Common myeloid progenitor, CD34-positive (primary cell): ENCODE measurements around the gene PARP4.
"Not testable (repeated sequence)": the region's sequence is repeated elsewhere in the genome, so short reads cannot be mapped to it uniquely, and the experiment has no call there.

Experiments used
- CTCF ChIA-PET: fragments of 350-600 bp; sonication (Branson Sonifier 250); formaldehyde crosslinking; loops from one replicate; lab custom pipeline; 2021; ENCODE audit warnings: antibody characterized with exemption; lab: Charles Lee
- POLR2A ChIA-PET: fragments of 350-600 bp; sonication (Branson Sonifier 250); formaldehyde crosslinking; loops from one replicate; lab custom pipeline; 2021; ENCODE audit warnings: antibody characterized with exemption; lab: Charles Lee
- DNase-seq, 3 donors: peaks; one replicate each; pipeline versions ENCODE4 v3.0.0 to v3.0.0-alpha.2; 2013
- H3K27ac ChIP-seq, 2 experiments: 1 replicate in 1 of 2; 2 replicates in 1 of 2; pipeline ENCODE4 v1.7.0; 2013; ENCODE audit warnings: inconsistent platforms in 2 of 2, low read length in 2 of 2, mild to moderate bottlenecking in 2 of 2, low read depth in 1 of 2, moderate library complexity in 1 of 2; ENCODE audit not compliant: severe bottlenecking in 2 of 2, insufficient read depth in 1 of 2, poor library complexity in 1 of 2
- H3K27me3 ChIP-seq, 5 experiments: replicated peaks in 2 of 5; 1 replicate in 3 of 5; 2 replicates in 2 of 5; pipeline versions ENCODE4 v1.6.1 to v1.7.0; 2013; ENCODE audit warnings: low read length in 4 of 5, mild to moderate bottlenecking in 2 of 5, moderate library complexity in 2 of 5, inconsistent platforms in 1 of 5; ENCODE audit not compliant: insufficient read depth in 5 of 5, control insufficient read depth in 4 of 5
- H3K36me3 ChIP-seq, 4 experiments: 1 replicate in 2 of 4; 2 replicates in 2 of 4; pipeline versions ENCODE4 v1.6.1 to v1.7.0; 2013; ENCODE audit warnings: low read length in 3 of 4, control low read depth in 1 of 4, mild to moderate bottlenecking in 1 of 4; ENCODE audit not compliant: control insufficient read depth in 4 of 4, insufficient read depth in 4 of 4
- H3K4me1 ChIP-seq, 4 experiments: 1 replicate in 3 of 4; 2 replicates in 1 of 4; pipeline versions ENCODE4 v1.6.1 to v1.7.1; 2013; ENCODE audit warnings: low read length in 3 of 4, mild to moderate bottlenecking in 3 of 4, control low read depth in 1 of 4, inconsistent platforms in 1 of 4, moderate library complexity in 1 of 4; ENCODE audit not compliant: control insufficient read depth in 4 of 4, insufficient read depth in 4 of 4; ENCODE audit errors: control extremely low read depth in 1 of 4
- H3K4me3 ChIP-seq, 7 experiments: 1 replicate in 4 of 7; 2 replicates in 3 of 7; pipeline versions ENCODE4 v1.5.1 to v1.7.0; 2013; ENCODE audit warnings: mild to moderate bottlenecking in 7 of 7, low read length in 6 of 7, moderate library complexity in 6 of 7, inconsistent platforms in 2 of 7, low read depth in 2 of 7, control low read depth in 1 of 7; ENCODE audit not compliant: insufficient read depth in 4 of 7, control insufficient read depth in 1 of 7; ENCODE audit errors: extremely low read depth in 1 of 7
- H3K9me3 ChIP-seq, 5 experiments: 1 replicate in 4 of 5; 2 replicates in 1 of 5; pipeline versions ENCODE4 v1.6.1 to v1.7.1; 2013; ENCODE audit warnings: low read length in 4 of 5, mild to moderate bottlenecking in 2 of 5, inconsistent platforms in 1 of 5, low read depth in 1 of 5, moderate library complexity in 1 of 5; ENCODE audit not compliant: control insufficient read depth in 4 of 5, insufficient read depth in 2 of 5; ENCODE audit errors: control extremely low read depth in 1 of 5
- WGBS: methylation state at CpG from one replicate; pipeline ENCODE4 v1.1.5; 2013; ENCODE audit not compliant: insufficient coverage; 5-methylcytosine and 5-hydroxymethylcytosine counted together

PARP4 gene

GRCh38 chr13:24506283-24506682 lies 6.3 kb downstream of the PARP4 start:
- H3K4me1 ChIP-seq, result peaks cover 4 to 20% (median 11%) of the 10 kb centered on the region in 4 experiments
- H3K27me3 ChIP-seq, H3K9me3 ChIP-seq, H3K4me3 ChIP-seq, DNase-seq, POLR2A ChIA-PET: not testable (repeated sequence)
- H3K36me3 ChIP-seq, result peaks cover 5 to 38% (median 19%) of the 10 kb centered on the region in 4 experiments
- WGBS, result 96% methylated on average over 6 of the region's 6 CpGs
- peak overlapping the region in 1 of 2 experiments; percentile 45 for H3K27ac ChIP-seq
- CTCF ChIA-PET, result interaction anchor here (1.3 to 1.6 kb wide), 2 partner anchors 17 to 23 kb away, joined by 3 to 4 read pairs; no protein-coding TSS in a partner anchor

DNA sequence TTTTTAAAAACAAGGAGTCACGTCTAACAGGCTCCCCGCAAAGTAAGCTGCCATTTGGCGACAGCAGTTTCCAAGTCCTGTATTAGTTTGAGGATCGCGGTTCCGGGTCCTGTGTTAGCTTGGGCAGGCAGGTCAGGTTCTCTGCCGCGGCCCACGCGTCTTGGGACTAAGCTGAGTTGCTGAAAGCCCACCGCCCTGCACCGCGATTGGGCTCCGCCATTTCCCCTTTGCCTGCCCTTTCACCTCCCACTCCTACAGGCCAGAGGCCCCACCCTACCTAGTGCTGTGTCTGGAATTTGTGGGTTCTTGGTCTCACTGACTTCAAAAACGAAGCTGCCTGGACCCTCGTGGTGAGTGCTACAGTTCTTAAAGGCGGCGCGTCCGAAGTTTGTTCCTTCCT lies 6.8 kb downstream of the PARP4 start:
- CTCF ChIA-PET, result interaction anchor here (0.8 to 1.6 kb wide), 3 partner anchors 14 to 23 kb away, joined by 3 to 4 read pairs (median 3); no protein-coding TSS in a partner anchor
- DNase-seq, result peak in 1 of 3 donors; percentile 10
- no peaks in the 10 kb centered on the region for H3K27me3 ChIP-seq
- peak overlapping the region in 1 of 2 experiments; percentile 45 for H3K27ac ChIP-seq
- POLR2A ChIA-PET, result no interaction called here
- peaks cover 4 to 15% (median 5%) of the 10 kb centered on the region in 4 experiments for H3K4me1 ChIP-seq
- H3K36me3 ChIP-seq, result peaks cover 5 to 43% (median 25%) of the 10 kb centered on the region in 4 experiments
- H3K9me3 ChIP-seq, result no peaks in the 10 kb centered on the region
- 96% methylated on average over 15 of the region's 20 CpGs for WGBS
- H3K4me3 ChIP-seq, result no peak overlapping the region

- H3K27ac ChIP-seq, result peak overlapping the region in 1 of 2 experiments; percentile 45
- 57% methylated on average over 8 of the region's 8 CpGs for WGBS
- no peak overlapping the region for H3K4me3 ChIP-seq
- CTCF ChIA-PET, result interaction anchor here (0.8 to 1.6 kb wide), 2 partner anchors 13 to 24 kb away, joined by 3 to 4 read pairs; no protein-coding TSS in a partner anchor
- H3K27me3 ChIP-seq, result no peaks in the 10 kb centered on the region
- DNase-seq, result peak; percentile 59 to 87 (median 81)
- peaks cover 0 to 11% (median 2%) of the 10 kb centered on the region in 4 experiments for H3K4me1 ChIP-seq
- peaks cover 6 to 46% (median 28%) of the 10 kb centered on the region in 4 experiments for H3K36me3 ChIP-seq
- H3K9me3 ChIP-seq, result no peaks in the 10 kb centered on the region
- POLR2A ChIA-PET, result no interaction called here
Measured at GRCh38 chr13:24505256-24505655, 7.3 kb downstream of the PARP4 start.

DNA sequence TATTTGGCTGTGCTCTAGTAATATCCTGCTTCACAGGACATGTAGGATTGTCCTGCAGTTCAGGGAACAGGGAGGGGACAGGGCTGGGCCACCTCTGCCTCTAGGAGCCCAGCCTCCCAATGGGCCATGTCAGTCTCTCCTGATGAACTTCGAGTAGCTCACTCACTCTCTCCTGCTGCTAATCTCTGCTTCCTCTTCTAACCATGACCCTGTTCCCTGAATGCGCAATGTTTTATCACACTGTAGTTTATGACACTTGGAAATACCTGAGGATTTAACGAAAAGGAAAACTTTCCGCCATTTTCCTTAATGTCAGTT lies 9.2 kb downstream of the PARP4 start:
- CTCF ChIA-PET, result interaction anchor here (0.6 to 1.1 kb wide), 2 partner anchors 9 to 11 kb away, joined by 4 read pairs; no protein-coding TSS in a partner anchor
- no peak for DNase-seq
- Histone ChIP-seq H3K4me1 (peaks cover 0 to 11% (median 2%) of the 10 kb centered on the region in 4 experiments), H3K9me3 (no peaks in the 10 kb centered on the region), H3K4me3 (no peak overlapping the region), H3K36me3 (peaks cover 7 to 46% (median 34%) of the 10 kb centered on the region in 4 experiments), H3K27ac (no peak overlapping the region), H3K27me3 (no peaks in the 10 kb centered on the region)
- WGBS, result 60% methylated on average over 2 of the region's 4 CpGs
- POLR2A ChIA-PET, result no interaction called here

DNA sequence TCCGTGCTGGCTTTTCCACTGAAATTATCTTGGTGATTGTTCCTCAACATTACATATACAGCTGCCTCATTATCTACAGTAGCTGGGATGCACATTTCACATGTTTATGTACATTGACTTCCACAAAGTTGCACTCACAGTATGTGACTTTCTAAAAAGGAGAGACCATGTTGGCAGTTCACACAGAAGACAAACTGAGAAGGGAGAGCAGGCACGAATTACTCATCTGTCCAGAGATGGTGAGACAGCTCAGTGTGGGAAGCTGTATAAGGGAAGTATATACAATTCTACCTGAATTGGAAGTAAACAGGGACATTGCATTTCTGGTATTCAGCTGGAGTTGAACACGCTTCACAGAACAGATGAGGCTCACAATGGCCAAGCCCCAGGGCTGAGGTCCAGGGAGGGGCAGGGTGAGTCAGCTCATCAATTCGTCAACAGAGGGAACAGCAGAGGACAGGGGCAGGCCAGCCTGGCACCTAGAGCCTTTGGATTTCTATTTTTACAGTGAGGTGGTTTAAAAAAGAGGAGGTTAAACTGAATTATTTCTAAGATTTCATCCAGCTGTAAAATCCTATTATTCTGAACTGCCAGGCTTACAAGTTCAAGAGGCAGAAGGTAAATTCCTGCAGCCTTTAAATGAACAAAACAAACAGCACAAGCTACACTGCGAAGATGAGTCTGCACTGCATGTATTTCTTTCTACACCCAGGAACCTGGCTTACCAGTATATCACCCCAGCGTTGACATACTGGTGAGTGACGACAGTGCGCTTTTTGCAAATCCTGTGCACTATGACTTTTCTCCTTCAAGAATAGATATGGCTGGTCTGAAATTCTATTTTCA lies 9.8 kb downstream of the PARP4 start:
- 100% methylated on average over 4 of the region's 8 CpGs for whole genome bisulfite sequencing
- POLR2A ChIA-PET, result no interaction called here
- H3K9me3 ChIP-seq, result no peaks in the 10 kb centered on the region
- H3K27me3 ChIP-seq, result no peaks in the 10 kb centered on the region
- H3K4me1 ChIP-seq, result peaks cover 0 to 11% (median 2%) of the 10 kb centered on the region in 4 experiments
- no peak for DNase-seq
- H3K36me3 ChIP-seq, result peaks cover 7 to 48% (median 36%) of the 10 kb centered on the region in 4 experiments
- H3K27ac ChIP-seq, result no peak overlapping the region
- CTCF ChIA-PET, result interaction anchor here (0.6 to 1.1 kb wide), 2 partner anchors 8 to 11 kb away, joined by 4 read pairs; no protein-coding TSS in a partner anchor
- H3K4me3 ChIP-seq, result no peak overlapping the region

DNA sequence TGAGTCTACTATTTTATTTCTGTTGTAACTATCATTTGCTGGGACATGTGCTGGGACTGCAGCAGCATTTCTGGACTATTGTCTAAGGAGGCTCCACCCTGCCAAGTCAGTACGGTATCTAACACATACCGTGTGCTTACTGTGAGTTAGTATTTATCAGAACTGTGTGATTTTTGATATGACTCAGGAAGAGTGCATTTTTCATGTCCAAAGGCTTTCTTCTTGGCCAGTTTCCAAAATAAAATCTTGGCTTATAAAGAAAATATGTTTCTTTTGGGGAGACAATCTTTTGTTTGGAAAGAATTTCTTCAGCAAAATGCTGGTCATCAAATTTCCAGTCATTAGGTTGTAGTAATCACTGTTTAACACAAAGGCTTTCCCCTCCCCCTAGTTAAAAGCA lies 11.6 kb downstream of the PARP4 start:
- ChIA-PET CTCF (no interaction called here), POLR2A (no interaction called here)
- Histone ChIP-seq H3K9me3 (no peaks in the 10 kb centered on the region), H3K27ac (no peak overlapping the region), H3K36me3 (peaks cover 7 to 58% (median 40%) of the 10 kb centered on the region in 4 experiments), H3K4me3 (no peak overlapping the region), H3K4me1 (peaks cover 0 to 8% (median 2%) of the 10 kb centered on the region in 4 experiments), H3K27me3 (no peaks in the 10 kb centered on the region)
- 100% methylated on average over 1 of the region's 2 CpGs for WGBS
- no peak for DNase-seq

DNA sequence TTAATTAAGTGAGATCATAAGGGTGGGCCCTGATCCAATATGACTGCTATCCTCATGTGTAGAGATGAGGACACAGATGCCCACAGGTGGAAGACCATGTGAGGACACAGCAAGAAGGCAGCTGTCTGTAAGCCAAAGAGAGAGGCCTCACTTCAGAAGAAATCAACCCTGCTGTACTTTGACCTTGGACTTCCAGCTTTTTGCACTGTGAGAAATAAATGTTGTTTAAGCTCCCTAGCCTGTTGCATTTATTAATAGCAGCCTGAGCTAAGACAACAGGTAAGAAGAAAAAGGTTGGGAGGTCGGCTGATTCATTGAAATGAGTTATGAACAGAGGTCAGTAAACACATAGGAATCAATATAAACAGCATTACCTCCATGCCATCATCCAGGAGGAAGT lies 14.8 kb downstream of the PARP4 start:
- ChIA-PET POLR2A (no interaction called here), CTCF (no interaction called here)
- no peak for DNase-seq
- H3K4me3 ChIP-seq, result no peak overlapping the region
- no CpG with 5 or more reads among the region's 1 CpG for WGBS
- no peaks in the 10 kb centered on the region for H3K4me1 ChIP-seq
- no peaks in the 10 kb centered on the region for H3K9me3 ChIP-seq
- H3K36me3 ChIP-seq, result peaks cover 19 to 79% (median 49%) of the 10 kb centered on the region in 4 experiments
- no peaks in the 10 kb centered on the region for H3K27me3 ChIP-seq
- no peak overlapping the region for H3K27ac ChIP-seq
